AG09319 (cell line): ENCODE measurements around the gene CAPZB.

Source experiments
- DNase-seq: peaks from one replicate; pipeline ENCODE4 v3.0.0-alpha.2; 2010; ENCODE audit warnings: low read depth; ENCODE audit errors: extremely low read depth
- TF ChIP-seq, protein P1 (sequence below): IDR thresholded peaks from 2 replicates; pipeline ENCODE4 v1.5.1; 2011; ENCODE audit warnings: low read depth, mild to moderate bottlenecking, inconsistent platforms, low read length, moderate library complexity

CAPZB gene

DNA sequence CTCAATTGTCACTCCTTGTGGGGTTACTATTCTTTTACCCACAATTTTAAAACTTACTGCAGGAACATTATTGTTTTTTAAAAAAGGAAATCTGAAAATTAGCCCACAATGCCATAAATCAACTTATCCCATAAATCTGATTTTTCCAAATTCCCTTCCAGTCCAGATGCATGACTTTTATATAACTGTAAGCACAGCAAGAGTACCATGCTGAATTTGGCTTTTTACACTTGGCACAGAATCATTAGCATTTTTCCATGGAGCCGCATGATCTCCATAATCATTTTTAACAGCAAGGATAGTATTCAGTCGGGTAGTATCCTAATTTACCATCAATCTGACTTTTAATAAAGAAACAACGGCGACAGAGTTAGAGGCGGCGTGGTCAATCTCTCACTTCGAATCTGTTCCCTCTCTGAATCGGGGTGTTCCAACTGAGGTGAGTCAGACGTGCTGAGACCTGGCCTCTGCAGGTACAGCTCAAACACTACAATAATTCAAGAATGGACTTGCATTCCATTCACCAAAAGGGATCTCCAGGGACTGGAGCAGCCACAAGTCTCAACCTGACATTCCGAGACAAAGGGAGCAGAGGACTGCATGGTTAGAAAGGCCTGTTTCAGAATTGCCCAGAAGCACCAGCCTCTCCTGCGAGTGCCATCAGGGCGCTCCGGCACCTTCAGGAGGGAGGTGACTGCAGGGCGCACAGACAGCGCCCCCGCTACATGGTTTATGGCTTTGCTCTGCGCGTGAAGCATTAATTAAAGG lies 124.3 kb downstream of the CAPZB start:
- no peak for DNase-seq
- TF ChIP-seq, protein P1, sequence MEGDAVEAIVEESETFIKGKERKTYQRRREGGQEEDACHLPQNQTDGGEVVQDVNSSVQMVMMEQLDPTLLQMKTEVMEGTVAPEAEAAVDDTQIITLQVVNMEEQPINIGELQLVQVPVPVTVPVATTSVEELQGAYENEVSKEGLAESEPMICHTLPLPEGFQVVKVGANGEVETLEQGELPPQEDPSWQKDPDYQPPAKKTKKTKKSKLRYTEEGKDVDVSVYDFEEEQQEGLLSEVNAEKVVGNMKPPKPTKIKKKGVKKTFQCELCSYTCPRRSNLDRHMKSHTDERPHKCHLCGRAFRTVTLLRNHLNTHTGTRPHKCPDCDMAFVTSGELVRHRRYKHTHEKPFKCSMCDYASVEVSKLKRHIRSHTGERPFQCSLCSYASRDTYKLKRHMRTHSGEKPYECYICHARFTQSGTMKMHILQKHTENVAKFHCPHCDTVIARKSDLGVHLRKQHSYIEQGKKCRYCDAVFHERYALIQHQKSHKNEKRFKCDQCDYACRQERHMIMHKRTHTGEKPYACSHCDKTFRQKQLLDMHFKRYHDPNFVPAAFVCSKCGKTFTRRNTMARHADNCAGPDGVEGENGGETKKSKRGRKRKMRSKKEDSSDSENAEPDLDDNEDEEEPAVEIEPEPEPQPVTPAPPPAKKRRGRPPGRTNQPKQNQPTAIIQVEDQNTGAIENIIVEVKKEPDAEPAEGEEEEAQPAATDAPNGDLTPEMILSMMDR: no peak

DNA sequence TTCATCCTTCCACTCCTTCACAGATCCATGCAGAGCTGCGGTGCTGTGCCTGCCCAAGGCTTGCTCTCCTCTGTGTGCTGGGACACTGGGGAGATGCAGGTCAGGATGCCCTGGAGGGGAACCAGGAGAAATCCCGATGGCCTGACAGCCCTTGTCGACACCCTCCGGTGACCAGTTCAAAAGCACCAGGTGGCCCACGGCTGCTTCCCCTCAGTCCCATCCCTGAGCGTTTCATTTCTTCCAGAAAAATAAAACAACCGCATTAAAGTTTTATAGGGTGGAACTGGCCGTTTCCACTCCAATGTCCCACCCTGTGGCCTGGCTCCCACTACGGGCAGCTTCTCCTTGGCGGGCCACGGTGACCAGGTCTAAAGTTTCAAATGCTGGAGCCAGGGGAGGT lies 124.9 kb downstream of the CAPZB start:
- no peak for DNase-seq
- TF ChIP-seq, protein P1: no peak

DNA sequence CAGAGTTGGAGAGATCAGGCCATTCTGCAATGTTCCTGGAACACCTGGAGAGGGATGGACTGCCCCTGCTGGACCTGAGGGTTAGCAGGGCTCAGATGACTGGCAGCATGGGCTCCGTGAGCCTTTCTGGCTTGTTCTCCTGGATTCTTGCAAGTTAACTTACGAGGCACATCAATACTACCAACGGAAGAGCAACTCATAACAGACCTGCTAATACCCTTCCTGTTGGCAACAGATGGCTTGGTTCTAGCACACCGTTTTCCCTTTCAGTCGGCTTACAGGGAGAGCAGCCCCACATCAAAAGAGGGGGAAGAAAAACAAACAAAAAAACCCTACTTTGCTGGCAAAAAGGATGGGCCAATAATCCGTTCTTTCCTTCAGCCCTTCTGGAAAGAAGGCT lies 125.3 kb downstream of the CAPZB start:
- TF ChIP-seq, protein P1: no peak
- no peak for DNase-seq

DNA sequence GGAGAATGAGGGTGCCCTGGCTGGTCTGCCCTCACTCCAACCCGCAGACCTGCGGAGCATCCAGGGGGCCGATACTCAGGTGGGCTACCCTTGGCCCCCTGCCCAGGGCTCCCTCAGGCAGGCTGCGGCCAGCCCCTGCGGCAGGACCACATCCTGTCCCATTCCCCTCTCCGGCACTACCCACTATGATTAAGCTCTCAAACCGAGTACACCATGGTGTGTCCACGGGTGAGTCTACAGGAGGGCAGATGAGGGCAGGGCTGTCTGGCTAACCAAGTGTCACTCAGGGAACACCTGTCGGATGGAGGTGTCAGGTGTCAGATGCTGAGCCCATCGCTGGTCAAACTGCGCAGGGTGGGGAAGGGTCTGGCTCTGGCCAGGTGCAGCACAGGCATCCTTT lies 126.0 kb downstream of the CAPZB start:
- TF ChIP-seq, protein P1: no peak
- no peak for DNase-seq

DNA sequence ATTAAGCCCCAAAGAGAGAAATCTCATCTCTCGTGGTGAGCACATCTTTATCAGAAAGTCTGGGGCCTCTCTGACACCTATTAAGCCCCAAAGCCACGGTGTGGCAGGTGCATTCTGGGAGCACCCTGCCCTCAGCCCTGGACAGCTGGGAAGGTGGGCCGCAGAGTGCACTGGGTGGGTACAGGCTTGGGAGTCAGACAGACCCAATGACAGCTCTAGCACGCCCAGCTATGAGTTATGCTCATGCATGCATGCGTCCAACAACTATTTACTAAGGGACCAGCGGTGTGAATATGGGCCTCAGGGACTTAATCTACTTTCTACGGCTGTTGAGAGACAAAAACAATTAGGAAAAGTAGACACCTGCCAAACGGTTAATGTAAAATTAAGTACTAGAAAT lies 126.6 kb downstream of the CAPZB start:
- TF ChIP-seq, protein P1: no peak
- no peak for DNase-seq

DNA sequence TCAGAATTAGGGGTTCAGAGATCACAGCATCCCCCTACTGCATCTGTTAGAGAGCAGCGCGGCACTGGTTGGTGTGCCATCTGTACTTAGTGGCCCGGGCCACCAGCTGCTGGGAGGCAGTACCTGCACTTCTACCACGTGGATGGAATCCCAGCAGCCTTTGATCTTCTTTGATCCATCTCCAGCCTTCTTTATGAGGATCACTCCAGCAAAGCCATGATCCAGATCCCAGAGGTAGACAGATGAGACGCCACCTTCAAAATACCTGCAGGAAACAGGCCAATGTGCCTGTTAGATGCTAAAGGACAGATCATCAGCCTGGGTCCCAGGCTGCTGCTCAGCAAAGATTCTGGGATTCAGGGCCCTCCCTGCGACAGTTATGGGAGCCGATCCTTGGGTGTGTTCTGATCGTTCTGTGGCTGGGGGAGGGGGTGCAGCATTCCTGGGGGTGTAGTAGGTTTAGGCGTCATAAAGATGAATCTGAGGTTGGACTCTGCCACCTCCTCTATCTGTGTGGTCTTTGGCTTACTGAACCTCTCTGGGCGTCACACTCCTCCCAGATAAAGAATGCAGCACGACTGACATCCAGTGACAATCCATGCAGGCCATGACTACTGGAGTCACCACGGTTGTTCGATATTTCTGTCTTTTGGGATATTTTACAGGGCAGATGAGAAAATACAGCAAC lies 127.9 kb downstream of the CAPZB start:
- TF ChIP-seq, protein P1: no peak
- DNase-seq: no peak

DNA sequence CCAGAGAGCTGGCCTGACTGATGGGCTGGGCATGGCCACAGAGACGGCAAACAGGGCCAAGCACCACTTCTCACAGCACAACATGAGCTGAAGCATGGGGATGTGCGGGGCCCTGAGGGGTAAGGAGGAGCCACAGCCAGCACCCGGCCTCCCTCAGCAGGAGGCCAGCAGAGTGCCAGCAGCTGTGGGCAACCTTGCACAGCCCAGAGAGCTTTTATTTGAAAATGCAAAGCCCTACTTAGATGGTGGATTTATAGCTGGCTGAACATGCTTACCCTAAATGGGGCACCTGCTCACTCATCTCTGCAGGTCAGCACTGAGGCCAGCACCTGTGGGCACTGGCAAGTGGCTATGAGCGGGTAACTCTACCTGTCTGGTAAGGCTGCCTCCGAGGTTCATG lies 129.1 kb downstream of the CAPZB start:
- no peak for DNase-seq
- TF ChIP-seq, protein P1: no peak
